GM21723 (cell line): ENCODE measurements around the gene DRC1.
"Not testable (repeated sequence)": the region's sequence is repeated elsewhere in the genome, so short reads cannot be mapped to it uniquely, and the experiment has no call there.

Experiments
- ATAC-seq: cut with Tn5 transposase; IDR thresholded peaks from one replicate; pipeline ENCODE4 v1.9.1; 2021; ENCODE audit warnings: mild to moderate bottlenecking, moderate library complexity; ENCODE audit not compliant: unreplicated experiment

The DRC1 gene

DNA sequence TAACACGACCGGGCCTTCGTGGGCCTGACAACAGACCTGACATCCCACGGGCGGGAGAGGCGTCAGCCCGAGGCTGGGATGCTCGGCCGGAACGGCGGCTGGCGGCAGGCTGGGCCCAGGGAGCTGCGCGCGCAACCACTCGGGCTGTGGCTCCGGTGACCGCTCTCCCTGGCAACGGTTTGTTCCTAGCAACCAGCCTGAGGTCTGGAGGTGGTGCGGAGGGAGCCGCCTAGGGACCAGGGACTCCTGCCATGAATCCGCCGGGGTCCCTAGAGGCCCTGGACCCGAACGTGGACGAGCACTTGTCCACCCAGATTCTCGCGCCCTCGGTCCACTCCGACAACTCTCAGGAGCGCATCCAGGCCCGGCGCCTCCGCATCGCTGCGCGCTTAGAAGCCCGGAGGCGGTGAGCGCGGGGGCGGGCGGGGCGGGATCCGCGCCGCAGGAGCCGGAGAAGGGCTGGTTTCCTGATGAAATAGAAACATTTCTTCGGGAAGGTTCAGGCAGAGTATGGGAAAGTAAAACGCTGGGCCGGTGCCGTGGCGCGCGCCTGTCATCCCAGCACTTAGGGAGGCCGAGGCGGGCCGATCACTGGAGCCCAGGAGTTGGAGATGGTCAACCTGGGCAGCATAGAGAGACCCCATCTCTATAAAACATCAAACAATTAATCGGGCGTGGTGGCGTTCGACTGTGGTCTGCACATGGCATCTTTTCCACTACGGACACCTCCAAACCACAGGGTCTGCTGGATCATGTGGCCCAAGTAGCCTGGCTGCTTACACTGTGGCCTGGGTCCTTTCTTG is at the start of gene DRC1:
TSS of gene DRC1 (plus strand) at position 182 of the 803 bp plus-strand sequence. CDS start at position 252, 70 bp downstream.
- no peak for ATAC-seq

DNA sequence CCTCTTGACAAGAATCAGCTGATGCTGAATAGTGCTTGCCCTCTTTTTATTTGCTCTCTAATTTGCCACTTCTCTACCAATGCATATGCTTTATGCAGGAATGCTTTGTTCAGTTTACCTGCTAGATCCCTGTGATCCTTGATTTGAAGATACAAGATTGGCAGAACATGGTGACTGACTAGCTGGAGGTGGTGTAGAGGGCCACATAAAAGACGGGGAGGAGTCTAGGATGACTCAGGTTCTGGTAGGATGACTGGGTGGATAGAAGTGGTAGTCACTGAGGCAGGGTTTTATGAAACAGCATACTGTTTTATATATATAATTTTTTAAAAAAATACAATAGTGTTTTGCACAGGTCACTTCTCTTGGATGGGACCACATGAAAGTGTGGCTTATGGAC is 48.8 kb upstream of the DRC1 start:
- ATAC-seq = no peak

DNA sequence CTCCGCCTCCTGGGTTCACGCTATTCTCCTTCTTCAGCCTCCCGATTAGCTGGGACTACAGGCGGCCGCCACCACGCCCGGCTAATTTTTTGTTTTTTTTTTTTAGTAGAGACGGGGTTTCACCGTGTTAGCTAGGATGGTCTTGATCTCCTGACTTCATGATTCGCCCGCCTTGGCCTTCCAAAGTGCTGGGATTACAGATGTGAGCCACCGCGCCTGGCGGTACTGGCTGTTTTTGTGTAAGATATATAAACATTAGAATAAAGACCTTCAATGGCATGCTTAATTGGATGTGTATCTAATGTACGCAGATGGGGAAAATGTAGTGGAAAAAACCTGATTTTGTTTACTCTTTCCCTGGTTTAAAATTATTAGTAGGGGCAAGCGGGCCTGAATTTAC is 47.3 kb upstream of the DRC1 start:
- not testable (repeated sequence) for ATAC-seq

DNA sequence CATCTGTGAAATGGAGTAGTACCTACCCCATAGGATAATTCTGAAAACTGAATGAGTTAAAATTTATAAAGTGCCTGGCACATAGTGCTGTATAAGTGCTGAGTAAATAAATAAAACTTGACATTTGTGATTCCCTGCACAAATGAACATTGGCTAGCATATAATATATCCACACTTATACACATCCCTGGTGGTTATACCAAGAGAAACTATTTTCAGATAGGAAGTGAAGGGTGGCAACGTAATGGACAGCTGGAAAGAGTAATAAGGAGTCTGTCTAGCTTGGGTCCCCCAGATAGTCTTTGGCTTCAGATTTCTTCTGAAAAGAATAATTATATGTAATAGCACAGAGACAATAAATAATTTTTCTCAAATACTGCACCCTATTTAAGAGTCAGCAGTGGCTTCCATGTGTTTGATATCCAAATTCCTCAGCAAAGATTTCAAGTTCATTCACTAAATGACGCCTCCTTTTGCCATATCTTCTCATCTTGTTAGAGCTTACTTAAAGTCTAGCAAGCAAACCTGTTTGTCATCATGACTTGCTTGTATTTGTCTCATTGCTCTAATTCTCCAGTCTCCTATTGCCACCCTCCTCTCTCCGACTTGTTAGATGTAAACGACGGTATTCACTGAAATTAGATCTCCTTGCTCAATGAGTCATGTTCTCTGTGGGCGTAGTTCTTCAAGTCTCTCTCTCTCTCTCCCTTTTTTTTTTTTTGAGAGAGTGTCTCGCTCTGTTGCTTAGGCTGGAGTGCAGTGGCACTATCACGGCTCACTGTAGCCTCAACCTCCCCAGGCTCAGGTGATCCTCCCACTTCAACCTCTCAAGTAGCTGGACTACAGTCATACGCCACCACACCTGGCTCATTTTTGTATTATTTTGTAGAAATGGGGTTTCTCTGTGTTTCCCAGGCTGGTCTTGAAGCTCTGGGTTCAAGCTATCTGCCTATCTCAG is 46.4 kb upstream of the DRC1 start:
- no peak for ATAC-seq

DNA sequence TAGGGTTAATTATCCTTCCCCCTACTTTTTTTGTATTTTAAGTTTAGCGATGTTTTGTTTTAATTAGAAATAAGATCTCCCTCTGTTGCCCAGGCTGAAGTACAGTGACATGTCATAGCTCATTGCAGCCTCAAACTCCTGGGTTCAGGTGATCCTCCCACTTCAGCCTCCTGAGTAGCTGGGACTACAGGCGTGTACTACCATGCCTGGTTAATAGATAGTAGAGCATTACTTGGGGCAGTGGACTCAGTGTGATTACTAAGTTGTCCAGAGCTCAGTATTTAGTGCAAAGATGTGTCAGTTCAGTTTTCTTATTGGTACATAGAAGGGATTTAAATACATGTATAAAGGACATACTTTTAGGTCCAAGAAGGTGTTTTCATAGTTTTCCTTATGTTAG is 45.6 kb upstream of the DRC1 start:
- ATAC-seq = no peak

DNA sequence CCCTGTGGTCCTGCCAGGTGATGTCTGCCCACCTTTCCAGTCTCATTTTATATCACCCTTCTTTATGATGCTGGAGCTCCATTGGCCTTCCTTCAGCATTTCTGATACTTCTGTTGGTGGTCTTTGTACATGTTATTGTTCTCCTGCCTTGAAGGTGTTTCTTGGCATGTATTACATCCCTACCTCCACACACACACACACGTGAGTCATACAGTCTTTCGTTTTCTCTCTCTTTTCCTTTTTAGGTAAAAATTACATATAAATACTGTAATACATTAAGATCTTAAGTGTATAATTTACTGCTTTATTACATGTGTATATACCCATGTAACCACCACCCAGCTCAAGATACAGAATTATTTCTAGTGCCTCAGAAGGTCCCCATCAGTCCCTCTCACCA is 44.9 kb upstream of the DRC1 start:
- ATAC-seq = no peak

DNA sequence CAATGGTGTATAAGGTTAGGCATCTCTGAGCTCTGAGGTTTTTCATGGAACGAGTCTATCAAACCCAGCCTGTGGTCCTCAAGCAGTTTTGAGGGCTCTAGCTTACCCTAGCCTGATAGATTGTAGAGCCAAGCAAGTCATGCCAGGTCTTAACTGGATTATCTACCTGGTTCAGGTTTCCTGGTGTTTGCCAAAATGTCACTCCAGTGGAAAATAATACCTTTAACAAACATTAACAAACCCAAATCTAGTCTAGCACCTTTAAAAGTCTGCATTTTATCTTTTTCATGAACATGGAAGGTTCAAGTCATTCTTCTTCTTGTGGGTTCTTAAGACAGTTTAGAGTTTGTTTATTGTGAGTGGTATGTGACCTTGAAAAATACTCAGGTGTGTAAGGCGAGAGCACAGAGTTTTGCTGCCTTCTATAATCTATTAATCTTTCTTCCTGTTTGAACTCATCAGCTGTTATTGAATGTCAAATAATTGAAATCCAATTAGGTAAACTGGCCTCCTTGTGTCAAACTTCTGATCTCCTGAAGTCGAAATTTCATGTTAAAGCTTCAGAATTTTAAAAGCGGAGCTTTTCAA is 41.7 kb upstream of the DRC1 start:
- no peak for ATAC-seq

DNA sequence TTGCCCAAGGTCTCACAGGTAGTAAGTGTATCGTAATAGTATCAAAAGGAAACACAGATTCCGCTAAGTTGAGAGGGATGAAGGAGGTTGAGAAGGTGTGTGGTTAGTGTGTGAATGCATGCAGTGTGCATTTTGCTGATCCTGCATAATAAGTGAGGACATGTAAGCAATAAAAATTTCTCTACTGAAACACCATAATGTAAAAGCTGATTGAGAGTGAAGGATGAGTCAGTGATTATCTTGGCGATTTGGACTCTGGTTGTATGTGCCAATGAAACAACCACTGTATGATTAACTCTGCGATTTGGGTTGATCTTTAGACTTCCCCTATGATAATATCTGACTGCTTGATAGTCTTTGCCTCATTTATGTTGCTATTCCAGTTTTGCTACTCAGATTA is 38.4 kb upstream of the DRC1 start:
- ATAC-seq = no peak

DNA sequence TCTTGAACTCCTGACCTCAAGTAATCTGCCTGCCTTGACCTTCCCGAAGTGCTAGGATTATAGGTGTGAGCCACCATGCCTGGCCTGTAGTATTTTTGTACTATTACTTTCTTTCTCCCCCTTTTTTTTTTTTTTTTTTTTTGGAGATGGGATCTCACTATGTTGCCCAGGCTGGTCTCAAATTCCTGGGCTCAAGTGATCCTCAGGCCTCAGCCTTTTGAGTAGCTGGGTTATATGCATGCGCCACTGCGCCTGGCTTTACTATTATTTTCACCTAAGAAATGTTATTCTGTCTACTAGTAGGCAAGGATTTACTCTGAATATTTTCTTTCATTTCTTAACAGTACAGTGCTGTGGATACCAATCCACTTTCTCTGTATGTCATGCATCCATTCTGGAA is 37.8 kb upstream of the DRC1 start:
- ATAC-seq = no peak

DNA sequence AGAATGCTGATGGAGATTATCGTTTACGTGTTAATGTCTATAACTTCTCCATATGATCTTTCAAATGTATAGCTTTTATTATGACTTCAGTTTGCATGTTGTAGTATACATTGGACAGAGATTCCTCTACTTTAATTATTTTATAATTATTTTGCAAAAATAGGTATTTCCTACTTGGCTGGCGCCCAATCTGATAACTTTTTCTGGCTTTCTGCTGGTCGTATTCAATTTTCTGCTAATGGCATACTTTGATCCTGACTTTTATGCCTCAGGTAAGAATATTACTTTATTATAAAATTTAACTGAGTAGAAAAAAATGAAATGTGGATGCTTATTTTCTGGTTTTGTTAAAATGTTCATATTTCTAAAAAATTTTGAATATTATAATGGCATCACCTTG is 37.1 kb upstream of the DRC1 start:
- no peak for ATAC-seq

DNA sequence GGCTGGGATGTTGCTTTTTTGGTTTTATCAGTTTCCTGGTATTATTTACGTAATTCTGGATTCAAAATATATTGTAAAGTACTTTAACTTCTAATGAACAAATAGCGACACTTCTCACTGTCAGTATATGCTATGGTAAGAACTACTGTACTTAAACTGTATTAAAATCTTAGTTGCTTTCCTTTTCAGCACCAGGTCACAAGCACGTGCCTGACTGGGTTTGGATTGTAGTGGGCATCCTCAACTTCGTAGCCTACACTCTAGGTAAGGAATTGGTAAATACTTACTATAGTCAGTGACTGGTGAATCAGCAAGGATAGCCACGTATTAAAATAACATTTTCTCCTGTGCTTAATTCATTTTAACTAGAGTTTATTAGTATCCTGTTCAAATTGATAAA is 34.8 kb upstream of the DRC1 start:
- ATAC-seq = no peak

DNA sequence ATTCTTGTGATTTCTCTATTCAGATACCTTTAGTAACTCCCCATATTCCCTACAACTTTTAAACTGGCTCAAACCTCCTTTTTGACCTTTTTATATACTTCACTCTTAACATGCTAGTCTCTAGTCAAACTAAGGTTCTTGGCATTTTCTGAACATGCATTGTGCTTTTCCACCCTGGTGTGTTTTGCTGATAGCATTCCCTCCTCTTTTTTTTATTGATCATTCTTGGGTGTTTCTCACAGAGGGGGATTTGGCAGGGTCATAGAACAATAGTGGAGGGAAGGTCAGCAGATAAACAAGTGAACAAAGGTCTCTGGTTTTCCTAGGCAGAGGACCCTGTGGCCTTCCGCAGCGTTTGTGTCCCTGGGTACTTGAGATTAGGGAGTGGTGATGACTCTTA is 32.1 kb upstream of the DRC1 start:
- ATAC-seq = not testable (repeated sequence)

DNA sequence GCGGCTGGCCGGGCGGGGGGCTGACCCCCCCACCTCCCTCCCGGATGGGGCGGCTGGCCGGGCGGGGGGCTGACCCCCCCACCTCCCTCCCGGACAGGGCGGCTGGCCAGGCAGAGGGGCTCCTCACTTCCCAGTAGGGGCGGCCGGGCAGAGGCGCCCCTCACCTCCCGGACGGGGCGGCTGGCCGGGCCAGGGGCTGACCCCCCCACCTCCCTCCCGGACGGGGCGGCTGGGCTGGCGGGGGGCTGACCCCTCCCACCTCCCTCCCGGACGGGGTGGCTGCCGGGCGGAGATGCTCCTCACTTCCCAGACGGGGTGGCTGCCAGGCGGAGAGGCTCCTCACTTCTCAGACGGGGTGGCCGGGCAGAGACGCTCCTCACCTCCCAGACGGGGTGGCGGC is 30.8 kb upstream of the DRC1 start:
- not testable (repeated sequence) for ATAC-seq

DNA sequence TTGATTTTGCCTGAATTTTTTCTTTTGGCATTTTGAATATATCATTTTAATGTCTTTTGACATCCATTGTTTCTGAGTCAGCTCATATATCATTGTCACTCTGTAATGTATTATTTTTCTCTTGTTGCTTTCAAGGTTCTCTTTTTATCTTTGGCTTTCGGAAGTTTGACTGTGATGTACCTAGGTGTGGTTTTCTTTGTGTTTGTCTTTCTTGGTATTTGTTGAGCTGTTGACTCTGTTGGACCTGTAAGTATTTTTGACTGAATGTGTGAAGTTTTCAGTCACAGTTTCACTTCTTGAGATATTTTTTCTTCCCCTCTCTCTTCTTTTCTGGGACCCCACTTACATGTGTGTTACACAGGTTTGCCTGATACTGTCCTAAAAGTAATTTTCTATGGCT is 24.9 kb upstream of the DRC1 start:
- no peak for ATAC-seq

DNA sequence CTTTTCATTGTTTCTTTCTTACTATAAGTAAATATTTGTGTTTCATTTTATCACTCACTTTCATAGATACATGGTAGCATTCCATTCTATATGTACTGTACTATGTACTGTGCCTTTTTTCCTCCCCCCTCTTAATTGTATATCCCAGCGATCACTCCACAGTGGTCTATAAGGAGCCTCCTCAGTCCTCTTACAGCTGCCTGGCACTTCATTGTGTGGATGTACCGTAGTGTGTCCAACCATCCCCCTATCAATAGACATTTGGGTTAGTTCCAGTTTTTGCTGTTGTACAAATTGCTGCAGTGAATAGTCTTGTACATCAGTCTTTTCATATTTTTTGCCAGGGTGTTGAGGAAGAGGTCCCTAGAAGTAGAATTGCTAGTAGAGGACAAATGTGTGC is 21.4 kb upstream of the DRC1 start:
- no peak for ATAC-seq

DNA sequence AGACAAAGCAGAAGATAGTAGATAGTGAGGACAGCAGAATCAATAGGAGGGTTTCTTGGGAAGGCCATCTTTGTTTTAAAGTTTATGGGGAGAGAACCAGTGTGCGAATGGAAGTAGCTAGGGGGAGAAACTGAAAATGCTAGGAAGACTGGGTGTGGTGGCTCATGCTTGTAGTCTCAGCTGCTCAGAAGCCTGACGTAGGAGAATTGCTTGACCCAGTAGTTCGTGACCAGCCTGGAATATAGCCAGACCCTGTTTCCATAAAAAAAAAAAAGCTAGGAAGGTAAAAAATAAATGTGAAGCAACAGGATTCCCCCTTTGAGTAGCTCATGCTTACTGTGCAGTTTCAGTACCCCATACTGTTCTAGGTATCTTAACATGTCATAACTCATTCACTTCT is 19.2 kb upstream of the DRC1 start:
- no peak for ATAC-seq

DNA sequence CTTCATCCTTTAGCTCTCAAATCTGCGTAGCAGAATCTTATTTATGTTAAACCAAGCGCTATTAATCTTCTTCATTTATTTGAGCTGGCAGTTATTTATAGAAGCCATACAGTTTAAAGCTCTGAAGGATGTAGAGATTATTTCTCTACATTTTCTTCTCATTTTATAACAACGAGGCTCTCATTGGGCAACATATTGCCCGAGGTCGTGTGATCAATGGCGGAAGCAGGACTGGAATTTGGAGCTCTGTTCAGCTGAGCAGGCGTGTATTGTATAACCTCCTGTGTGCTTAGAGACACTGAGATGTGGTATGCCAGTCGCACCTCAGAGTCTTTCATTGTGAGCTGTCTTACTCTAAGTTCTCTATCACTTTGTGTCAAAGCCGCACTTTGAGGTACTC is 17.5 kb upstream of the DRC1 start:
- no peak for ATAC-seq

DNA sequence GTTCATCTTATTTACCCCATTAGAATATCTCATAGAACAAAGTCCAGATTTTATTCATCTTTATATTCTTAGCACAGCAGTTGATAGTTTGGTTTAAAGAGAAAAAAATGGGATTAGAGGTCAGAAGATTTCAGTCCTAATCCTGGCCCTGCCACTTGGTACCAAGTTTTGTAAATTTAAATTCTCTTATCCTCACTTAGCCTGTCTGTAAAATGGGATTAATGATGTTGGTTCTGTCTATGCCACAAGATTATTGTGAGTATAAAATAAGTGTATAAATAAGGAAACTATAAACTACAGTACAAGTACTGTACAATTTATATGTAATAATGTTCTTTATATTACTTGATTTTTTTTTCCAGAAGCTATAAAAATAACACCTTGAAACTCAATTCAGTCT is 17.1 kb upstream of the DRC1 start:
- ATAC-seq = no peak

DNA sequence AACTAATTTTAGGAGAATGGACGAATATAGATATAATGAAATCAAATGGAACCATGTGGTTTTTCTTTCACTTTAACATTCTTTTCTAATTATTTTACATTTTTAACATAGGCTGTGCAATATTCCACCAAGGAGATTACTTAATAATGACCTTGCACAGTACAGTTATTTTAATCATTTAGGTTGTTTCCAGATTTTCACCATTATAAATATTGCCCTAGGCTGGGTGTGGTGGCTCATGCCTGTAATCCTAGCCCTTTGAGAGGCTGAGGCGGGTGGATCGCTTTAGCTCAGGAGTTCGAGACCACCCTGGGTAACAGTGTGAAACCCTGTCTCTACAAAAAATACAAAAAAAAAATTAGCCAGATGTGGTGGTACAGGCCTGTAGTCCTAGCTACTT is 14.5 kb upstream of the DRC1 start:
- no peak for ATAC-seq

DNA sequence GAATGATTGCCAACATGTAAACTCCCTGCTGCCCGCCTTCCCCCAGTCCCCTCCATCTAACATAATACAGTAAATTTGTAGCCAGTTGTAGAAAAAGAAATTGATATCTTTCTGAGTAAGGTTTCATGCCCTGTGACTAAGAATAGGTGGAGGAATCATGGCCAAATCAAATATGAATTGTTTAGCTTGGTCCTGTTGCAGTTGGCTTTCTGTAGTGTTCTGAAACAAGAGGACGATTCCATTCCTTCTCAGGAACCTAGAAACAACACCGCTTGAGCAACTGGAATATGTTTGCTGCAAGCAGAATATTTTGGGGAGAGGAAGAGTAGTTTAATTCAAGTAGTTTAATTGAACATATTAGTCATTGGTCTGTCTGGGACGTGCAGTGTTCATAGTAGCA is 7.0 kb upstream of the DRC1 start:
- no peak for ATAC-seq

DNA sequence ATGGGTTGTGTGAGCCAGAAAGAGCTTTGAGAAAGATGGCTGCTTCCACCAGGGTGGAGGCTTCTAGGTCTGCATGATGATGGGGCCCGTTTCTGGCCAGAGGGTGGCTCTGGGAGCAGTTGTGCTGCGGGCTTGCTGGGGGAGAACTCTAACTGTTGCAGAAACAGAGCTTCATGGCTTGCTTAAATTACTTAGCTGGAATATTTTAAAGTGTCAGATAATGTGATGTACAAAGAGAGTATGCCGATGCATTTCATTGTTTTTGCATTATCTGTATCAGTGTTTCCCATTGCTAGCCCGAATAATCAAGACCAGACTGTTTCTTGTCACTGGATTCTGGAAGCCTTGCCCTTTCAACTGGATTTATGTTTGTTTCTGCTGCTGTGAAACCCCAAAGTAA is 6.3 kb upstream of the DRC1 start:
- no peak for ATAC-seq
